Stomach smooth muscle (tissue), 2 donors: ENCODE results near the gene SPG7.

Experiments used
- H3K27ac ChIP-seq: one replicate; pipeline ENCODE4 v1.7.0; 2013; ENCODE audit warnings: mild to moderate bottlenecking, low read length, inconsistent platforms
- H3K27me3 ChIP-seq, 2 donors: one replicate each; pipeline ENCODE4 v1.7.0; 2013; ENCODE audit warnings: low read length in 2 of 2; ENCODE audit not compliant: insufficient read depth in 2 of 2, control insufficient read depth in 1 of 2
- H3K36me3 ChIP-seq, 2 donors: one replicate each; pipeline ENCODE4 v1.7.0; 2013; ENCODE audit warnings: low read length in 2 of 2; ENCODE audit not compliant: control insufficient read depth in 2 of 2, insufficient read depth in 2 of 2
- H3K4me1 ChIP-seq: one replicate; pipeline ENCODE4 v1.7.0; 2013; ENCODE audit warnings: low read length; ENCODE audit not compliant: control insufficient read depth, insufficient read depth
- H3K4me3 ChIP-seq, 2 donors: one replicate each; pipeline ENCODE4 v1.7.0; 2013; ENCODE audit warnings: low read length in 2 of 2
- H3K9ac ChIP-seq, 2 donors: one replicate each; pipeline ENCODE4 v1.7.0; 2013; ENCODE audit warnings: low read length in 2 of 2, mild to moderate bottlenecking in 1 of 2
- H3K9me3 ChIP-seq, 2 donors: one replicate each; pipeline ENCODE4 v1.7.0; 2013; ENCODE audit warnings: low read length in 2 of 2; ENCODE audit not compliant: control insufficient read depth in 2 of 2
- donor health status: healthy.
- donor health status: Pancreatic carcinoma.

The SPG7 gene

GRCh38 chr16:89517128-89517527 lies 8.9 kb downstream of the SPG7 start:
- Histone ChIP-seq H3K36me3 (peaks cover 37 to 38% of the 10 kb centered on the region in 2 donors), H3K9ac (no peak overlapping the region), H3K4me3 (no peak overlapping the region), H3K4me1 (no peaks in the 10 kb centered on the region), H3K9me3 (no peaks in the 10 kb centered on the region), H3K27ac (no peak overlapping the region), H3K27me3 (no peaks in the 10 kb centered on the region)

DNA sequence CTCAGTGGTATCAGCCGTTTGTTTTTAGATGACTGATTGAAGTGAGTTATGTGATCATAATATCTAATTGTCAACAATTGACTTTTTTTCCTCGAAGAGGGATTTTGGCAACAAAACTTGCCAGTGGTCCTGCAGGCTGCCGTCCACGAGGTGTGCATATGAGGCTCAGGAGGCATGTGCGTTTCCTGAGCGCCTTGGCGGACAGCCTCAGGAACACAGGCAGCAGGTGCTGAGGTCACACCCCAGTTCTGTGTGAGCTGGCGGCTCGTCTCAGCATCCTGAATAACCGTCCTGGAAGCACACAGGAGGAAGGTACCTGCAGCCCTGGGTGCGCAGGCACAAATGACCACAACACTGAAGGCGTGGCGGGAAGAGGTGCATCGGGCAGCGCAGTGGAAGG lies 11.7 kb downstream of the SPG7 start:
- peaks cover 34 to 43% of the 10 kb centered on the region in 2 donors for H3K36me3 ChIP-seq

GRCh38 chr16:89522287-89522686 lies 14.1 kb downstream of the SPG7 start:
- Histone ChIP-seq H3K4me3 (no peak overlapping the region), H3K36me3 (peaks cover 43 to 53% of the 10 kb centered on the region in 2 donors), H3K4me1 (no peaks in the 10 kb centered on the region), H3K27me3 (no peaks in the 10 kb centered on the region), H3K9me3 (no peaks in the 10 kb centered on the region), H3K9ac (no peak overlapping the region), H3K27ac (no peak overlapping the region)

More for the DNA sequence above, 11.7 kb downstream of the SPG7 start:
- no peak overlapping the region for H3K9ac ChIP-seq
- no peak overlapping the region for H3K4me3 ChIP-seq
- H3K27ac ChIP-seq, result no peak overlapping the region
- no peaks in the 10 kb centered on the region for H3K27me3 ChIP-seq
- H3K4me1 ChIP-seq, result no peaks in the 10 kb centered on the region
- no peaks in the 10 kb centered on the region for H3K9me3 ChIP-seq

DNA sequence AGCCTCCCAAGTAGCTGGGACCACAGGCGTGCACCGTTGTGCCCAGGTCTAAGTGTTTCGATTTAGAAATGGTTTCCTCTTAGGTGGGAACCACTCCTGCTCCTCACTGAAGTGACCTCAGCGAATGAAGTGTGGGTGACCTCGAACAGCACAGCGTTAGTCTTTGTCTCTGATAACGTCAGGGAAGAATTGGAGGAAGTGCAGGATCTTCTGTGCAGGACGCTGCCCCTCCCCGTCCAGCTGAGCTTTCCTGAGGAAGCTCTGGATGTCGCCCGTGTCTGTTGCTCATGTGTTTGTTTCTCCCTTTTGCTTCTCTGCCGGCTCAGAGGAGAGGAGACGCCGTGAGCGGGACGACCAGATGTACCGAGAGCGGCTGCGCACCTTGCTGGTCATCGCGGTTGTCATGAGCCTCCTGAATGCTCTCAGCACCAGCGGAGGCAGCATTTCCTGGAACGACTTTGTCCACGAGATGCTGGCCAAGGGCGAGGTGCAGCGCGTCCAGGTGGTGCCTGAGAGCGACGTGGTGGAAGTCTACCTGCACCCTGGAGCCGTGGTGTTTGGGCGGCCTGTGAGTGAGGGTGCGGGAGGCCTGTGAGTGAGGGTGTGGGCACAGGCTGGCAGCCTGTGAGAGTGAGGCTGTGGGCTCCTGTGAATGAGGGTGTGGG lies 15.6 kb downstream of the SPG7 start:
- Histone ChIP-seq H3K4me3 (no peak overlapping the region), H3K27ac (no peak overlapping the region), H3K9ac (no peak overlapping the region), H3K36me3 (peaks cover 40 to 49% of the 10 kb centered on the region in 2 donors), H3K4me1 (no peaks in the 10 kb centered on the region), H3K27me3 (no peaks in the 10 kb centered on the region), H3K9me3 (no peaks in the 10 kb centered on the region)

DNA sequence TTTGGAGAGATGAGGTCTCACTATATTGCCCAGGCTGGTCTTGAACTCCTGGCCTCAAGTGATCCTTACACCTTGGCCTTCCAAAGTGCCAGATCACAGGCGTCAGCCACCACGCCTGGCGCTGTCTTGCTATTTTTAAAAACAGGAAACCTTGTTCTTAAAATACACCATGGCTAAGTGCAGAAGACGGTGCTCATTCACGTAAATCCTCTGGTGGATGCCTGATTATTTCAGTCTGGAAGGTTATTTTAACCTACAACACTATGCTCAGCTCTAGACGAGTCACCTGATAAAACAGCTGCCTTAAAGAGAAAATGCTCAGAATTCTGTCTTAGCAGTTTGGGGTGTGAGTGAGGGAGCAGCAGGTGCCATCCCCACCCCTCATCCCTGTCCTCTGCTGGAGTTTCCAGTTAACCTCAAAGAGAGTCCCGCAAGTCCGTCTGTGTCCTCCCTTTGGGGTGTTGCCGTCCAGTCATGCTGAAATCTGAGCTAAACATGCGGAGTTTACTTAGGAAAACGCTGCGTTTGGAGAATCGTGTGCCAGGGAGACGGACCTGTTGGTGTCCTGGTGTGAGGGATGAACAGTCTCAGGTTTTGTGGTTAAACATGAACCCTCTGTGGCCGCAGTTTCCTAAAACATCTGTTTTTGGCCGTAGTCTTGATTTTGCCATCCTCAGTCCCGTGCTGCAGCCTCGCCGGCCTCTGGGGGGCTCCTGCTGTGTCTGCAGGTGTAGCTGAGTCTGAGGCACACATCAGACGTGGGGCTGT lies 17.1 kb downstream of the SPG7 start:
- Histone ChIP-seq H3K9ac (no peak overlapping the region), H3K36me3 (peaks cover 42 to 53% of the 10 kb centered on the region in 2 donors), H3K27me3 (no peaks in the 10 kb centered on the region), H3K4me3 (no peak overlapping the region), H3K4me1 (no peaks in the 10 kb centered on the region), H3K27ac (no peak overlapping the region), H3K9me3 (no peaks in the 10 kb centered on the region)

- H3K9me3 ChIP-seq, result no peaks in the 10 kb centered on the region
- H3K4me3 ChIP-seq, result no peak overlapping the region
- no peaks in the 10 kb centered on the region for H3K27me3 ChIP-seq
- no peak overlapping the region for H3K9ac ChIP-seq
- peaks cover 51 to 53% of the 10 kb centered on the region in 2 donors for H3K36me3 ChIP-seq
- no peak overlapping the region for H3K27ac ChIP-seq
- H3K4me1 ChIP-seq, result no peaks in the 10 kb centered on the region
These were observed 20.9 kb downstream of the SPG7 start for GRCh38 chr16:89529097-89529496.

GRCh38 chr16:89530401-89531381 lies 22.5 kb downstream of the SPG7 start:
- Histone ChIP-seq H3K27ac (no peak overlapping the region), H3K4me1 (no peaks in the 10 kb centered on the region), H3K9me3 (no peaks in the 10 kb centered on the region), H3K36me3 (peaks cover 51 to 56% of the 10 kb centered on the region in 2 donors), H3K4me3 (no peak overlapping the region), H3K9ac (no peak overlapping the region), H3K27me3 (no peaks in the 10 kb centered on the region)

- no peak overlapping the region for H3K27ac ChIP-seq
These were observed 23.8 kb downstream of the SPG7 start for GRCh38 chr16:89531821-89532526.

DNA sequence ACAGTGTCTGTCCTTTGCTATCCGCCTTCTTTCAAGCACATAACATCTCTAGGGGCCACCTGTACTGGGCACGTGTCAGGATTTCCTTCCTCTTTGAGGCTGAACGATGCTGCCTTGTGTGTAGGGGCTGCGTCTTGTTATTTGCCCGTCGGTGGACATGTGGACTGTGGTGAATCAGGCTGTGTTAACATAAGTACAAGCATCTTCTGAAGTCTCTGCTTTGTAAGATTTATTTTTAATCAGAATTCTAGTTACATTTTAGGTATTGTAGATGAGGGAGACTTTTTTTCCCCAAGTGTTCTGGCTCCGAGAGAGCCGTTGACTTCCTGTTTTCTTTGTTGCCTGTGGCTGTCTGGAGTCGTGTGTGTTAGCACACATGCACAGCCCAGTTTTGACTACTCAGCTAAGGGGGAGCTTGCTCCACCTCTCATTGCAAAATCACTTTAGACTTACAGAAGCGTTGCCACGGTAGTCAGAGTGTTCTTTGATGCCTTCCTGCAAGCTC lies 26.1 kb downstream of the SPG7 start:
- no peaks in the 10 kb centered on the region for H3K4me1 ChIP-seq
- no peaks in the 10 kb centered on the region for H3K27me3 ChIP-seq
- H3K9ac ChIP-seq, result no peak overlapping the region
- no peak overlapping the region for H3K27ac ChIP-seq
- H3K4me3 ChIP-seq, result no peak overlapping the region
- H3K36me3 ChIP-seq, result peaks cover 47 to 56% of the 10 kb centered on the region in 2 donors
- H3K9me3 ChIP-seq, result no peaks in the 10 kb centered on the region

More at GRCh38 chr16:89531821-89532526, 23.8 kb downstream of the SPG7 start:
- no peaks in the 10 kb centered on the region for H3K4me1 ChIP-seq
- H3K27me3 ChIP-seq, result no peaks in the 10 kb centered on the region
- H3K36me3 ChIP-seq, result peaks cover 47 to 51% of the 10 kb centered on the region in 2 donors
- no peak overlapping the region for H3K4me3 ChIP-seq
- no peaks in the 10 kb centered on the region for H3K9me3 ChIP-seq
- no peak overlapping the region for H3K9ac ChIP-seq

- Histone ChIP-seq H3K27ac (no peak overlapping the region), H3K9ac (no peak overlapping the region), H3K36me3 (peaks cover 38 to 54% of the 10 kb centered on the region in 2 donors), H3K9me3 (no peaks in the 10 kb centered on the region), H3K27me3 (no peaks in the 10 kb centered on the region), H3K4me1 (no peaks in the 10 kb centered on the region), H3K4me3 (no peak overlapping the region)
These were observed 28.2 kb downstream of the SPG7 start for GRCh38 chr16:89536371-89536770.
